ENCODE data around the gene CIPC. TPM values are rescaled to one million over a fixed set of nuclear protein-coding genes. Genes with fewer than 3 reads are reported as not detected.
A peak's percentile ranks its signal among the peaks of the same experiment; 100 is the strongest.

CIPC gene
- total and polyA plus RNA-seq, 5 experiments from 2014 or later = 4.4 to 12.8 (median 7.7) TPM

DNA sequence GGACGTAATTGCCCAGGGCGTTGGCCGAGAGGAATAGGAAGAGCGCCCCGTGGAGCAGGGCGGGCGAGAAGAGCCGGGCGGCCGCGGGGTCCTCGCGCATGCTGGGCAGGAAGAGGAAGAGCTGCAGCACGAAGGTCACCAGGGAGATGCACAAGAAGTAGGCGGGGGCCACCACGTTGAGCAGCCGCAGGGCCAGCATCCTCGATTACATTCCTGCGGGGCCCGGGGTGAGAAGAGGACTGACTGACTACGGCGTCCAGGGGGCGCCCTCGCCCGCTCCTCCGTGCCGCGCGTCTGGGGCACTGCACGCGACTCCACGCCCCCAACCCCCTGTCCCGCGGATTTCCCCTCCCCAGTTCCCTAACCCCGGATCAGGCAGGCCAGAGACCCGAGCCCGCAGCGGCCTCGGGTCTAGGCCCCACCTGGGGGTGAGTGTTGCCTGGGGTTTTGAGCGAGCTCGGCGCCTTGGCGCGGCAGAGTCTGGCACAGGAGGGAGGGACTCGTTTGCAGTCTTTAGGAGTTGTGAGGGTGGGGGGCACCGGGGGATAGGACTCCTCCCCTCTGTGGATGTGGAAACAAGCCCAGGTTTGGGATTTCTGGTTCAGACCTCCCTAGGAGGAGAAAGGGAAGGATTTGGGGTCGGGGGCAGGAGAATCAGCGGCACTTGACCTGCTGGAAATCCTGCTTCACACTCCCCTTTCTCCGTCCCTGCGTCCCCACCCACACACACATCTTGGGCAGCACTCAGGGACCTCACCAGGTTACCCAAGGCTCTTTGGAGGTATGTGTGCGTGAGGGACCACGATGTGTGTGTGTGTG lies 41.7 kb downstream of the CIPC start:
- peaks cover 37 to 88% (median 70%) of the 10 kb centered on the region in 5 donors for H3K27me3 Mint-ChIP-seq
- H3K9me3 Mint-ChIP-seq = peaks cover 0 to 1% (median 0%) of the 10 kb centered on the region in 9 donors
- POLR2A ChIA-PET = no interaction called here
- peaks cover 0 to 5% (median 0%) of the 10 kb centered on the region in 3 donors for H3K36me3 Mint-ChIP-seq
- H3K27ac Mint-ChIP-seq = peak overlapping the region in 1 of 10 donors; percentile 71
- DNase-seq (peak in 3 of 10 donors; percentile 10 to 15 (median 14)), ATAC-seq (peak; percentile 51 to 67)
- H3K4me3 Mint-ChIP-seq = peak overlapping the region in 9 of 10 donors; percentile 24 to 79 (median 67)
- H3K4me1 Mint-ChIP-seq = peaks cover 14 to 25% (median 19%) of the 10 kb centered on the region in 4 donors

DNA sequence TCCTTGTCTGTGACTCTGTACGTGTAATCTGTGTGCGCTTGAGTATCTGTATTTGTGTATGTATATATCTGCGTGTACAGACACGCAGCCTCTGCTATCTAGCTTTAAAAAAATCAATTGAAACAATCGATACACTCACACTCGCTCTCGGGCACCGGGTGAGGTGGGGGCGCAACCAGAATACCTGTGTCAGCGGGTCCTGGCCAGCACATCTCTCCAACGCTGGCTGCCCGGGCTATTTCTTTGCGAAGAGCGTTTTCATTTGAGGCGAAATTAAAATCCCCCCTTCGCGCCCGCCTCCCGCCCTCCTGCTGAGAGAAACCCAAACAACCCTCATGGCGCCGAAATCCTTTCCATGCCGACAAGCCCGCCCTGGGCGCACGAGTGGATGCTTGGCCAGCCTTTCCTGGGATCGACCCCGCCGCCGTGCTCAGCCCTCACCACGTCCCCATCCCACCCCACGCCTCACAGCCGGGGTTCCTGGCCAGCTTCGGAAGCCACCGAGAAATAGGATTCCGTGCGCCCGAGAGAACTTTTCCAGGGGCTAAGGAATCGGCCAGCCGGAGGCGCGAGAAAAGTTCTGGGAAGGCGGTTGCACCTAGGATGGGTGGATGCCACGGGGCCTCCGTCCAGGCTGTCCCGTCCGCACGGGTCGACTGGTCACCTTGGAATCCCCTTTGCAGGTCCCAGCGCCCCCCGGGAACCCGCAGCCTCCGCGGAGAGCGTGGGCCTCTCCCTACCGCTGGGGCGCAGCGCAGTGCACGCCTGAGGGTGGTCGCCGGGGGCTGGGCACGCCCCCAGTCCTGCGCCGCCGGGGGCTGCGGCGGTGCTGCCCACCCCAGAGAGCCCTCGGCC lies 42.5 kb downstream of the CIPC start:
- Mint-ChIP-seq H3K4me3 (peak overlapping the region in 9 of 10 donors; percentile 24 to 79 (median 67)), H3K36me3 (peaks cover 0 to 5% (median 0%) of the 10 kb centered on the region in 3 donors), H3K4me1 (peaks cover 14 to 25% (median 19%) of the 10 kb centered on the region in 4 donors), H3K9me3 (no peaks in the 10 kb centered on the region), H3K27me3 (peaks cover 41 to 89% (median 67%) of the 10 kb centered on the region in 5 donors), H3K27ac (peak overlapping the region in 1 of 10 donors; percentile 71)
- POLR2A ChIA-PET = no interaction called here
- no peak for ATAC-seq
- no peak for DNase-seq

DNA sequence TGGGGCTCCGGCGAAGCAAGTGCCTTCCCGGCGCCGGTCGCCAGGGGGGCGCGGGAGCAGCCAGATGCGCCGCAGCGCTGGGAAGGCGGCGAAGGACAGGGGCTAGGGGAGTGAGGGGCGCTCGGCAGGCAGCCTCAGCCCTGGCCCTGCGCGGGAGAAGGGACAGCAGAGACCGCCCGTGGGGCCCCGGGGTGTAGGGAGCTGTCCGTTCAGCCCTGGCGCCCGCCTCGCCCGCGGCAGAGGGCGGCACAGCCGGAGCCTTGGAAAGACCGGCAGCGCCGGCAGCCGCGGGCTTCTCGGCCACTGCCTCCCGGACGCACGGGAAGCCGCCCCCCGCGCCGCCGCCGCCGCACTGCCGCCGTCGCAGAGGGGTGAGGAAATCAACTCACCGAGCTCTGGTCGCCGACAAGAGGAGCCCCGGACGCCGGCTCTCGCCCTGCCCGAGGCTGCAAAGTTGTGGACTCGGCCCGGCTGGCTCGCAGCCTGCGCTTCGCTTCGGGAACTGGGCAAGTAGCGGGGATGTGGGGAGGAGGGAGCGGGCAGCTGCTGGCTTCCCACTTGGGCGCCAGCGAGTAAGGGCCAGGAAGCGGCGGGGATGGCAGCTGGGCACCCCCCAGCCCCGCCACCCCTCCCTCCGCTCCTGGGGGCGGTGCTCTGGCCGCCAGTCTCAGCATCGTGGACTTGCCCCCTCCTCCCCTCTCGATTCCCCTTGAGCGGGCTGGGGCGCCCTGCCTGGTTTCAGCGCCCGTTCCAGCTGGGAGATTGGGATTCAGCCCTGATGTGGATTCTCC lies 43.4 kb downstream of the CIPC start, which contains the start of gene ZDHHC22:
TSS of gene ZDHHC22 (minus strand) at position 578 of the 791 bp plus-strand sequence. CDS start 2,053 bp downstream, outside the sequence.
- Mint-ChIP-seq H3K27ac (peak within 1 kb of the TSS in 1 of 10 donors; percentile 26), H3K27me3 (peaks cover 45 to 91% (median 68%) of the 10 kb centered on the region in 5 donors), H3K36me3 (peaks cover 0 to 5% (median 0%) of the 10 kb centered on the region in 3 donors), H3K4me3 (peak within 1 kb of the TSS in 9 of 10 donors; percentile 44 to 73 (median 67)), H3K4me1 (peaks cover 14 to 25% (median 19%) of the 10 kb centered on the region in 4 donors), H3K9me3 (no peaks in the 10 kb centered on the region)
- ATAC-seq = peak in 1 of 2 donors; percentile 30
- DNase-seq = no peak
- POLR2A ChIA-PET = no interaction called here

DNA sequence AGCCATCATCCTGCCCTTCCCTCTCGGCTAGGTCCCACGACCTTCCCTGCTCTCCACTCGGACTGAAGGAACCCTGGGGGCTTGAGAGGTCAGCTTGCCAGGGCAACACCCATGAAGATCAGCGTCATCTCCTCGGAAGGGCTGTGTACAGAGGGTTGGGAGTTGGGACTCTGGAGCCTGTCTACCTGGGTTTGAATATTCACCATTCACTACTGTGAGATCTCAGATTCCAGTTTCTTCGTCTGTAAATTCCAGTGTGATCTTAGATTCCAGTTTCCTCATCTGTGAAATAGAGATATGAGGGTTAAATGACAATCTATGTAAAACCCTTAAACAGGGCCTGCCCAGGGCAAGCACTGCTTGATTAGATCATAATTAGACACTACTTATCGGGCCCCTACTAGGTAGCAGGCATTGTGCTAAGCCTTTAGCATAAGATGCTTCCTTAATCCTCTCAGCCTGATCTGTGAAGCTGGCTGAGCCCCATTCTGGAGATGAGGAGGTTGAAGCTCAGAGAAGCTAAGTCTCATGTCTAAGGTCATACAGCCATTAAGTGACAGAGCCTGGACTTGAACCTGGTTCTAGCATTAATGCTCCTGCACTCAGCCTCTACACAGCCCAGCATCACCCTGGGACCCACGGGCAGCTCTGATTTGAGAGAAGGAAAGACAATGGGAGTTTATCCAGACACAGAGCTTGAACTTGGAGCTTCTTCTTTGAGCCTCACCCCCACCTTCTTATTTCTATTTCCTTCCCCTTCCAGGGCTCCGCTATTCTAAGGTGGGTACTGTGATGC lies 44.1 kb downstream of the CIPC start:
- H3K4me1 Mint-ChIP-seq = peaks cover 14 to 25% (median 19%) of the 10 kb centered on the region in 4 donors
- peaks cover 44 to 91% (median 68%) of the 10 kb centered on the region in 5 donors for H3K27me3 Mint-ChIP-seq
- POLR2A ChIA-PET = no interaction called here
- H3K36me3 Mint-ChIP-seq = peaks cover 0 to 5% (median 0%) of the 10 kb centered on the region in 3 donors
- H3K4me3 Mint-ChIP-seq = peak overlapping the region in 8 of 10 donors; percentile 50 to 69 (median 65)
- ATAC-seq (no peak), DNase-seq (no peak)
- peak overlapping the region in 1 of 10 donors; percentile 26 for H3K27ac Mint-ChIP-seq
- H3K9me3 Mint-ChIP-seq = no peaks in the 10 kb centered on the region

DNA sequence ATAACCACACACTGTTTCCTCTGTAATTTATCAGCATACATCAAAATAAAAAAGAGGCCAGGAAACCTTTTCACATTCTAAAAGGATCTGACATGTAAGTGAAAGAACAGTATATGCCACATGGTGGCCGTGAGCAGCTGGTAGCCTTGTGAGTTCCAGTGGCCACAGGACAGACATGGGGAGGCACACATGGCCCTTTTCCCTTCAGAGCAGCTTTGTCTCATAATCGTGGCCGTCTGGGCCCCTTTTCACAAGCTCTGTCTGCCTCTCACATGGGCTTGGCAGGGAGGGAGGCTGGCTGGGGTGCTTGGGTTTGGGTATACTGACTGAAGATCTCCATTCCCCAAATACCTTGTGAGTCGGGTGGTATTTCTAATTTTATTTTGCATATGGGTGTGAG lies 45.0 kb downstream of the CIPC start:
- H3K4me3 Mint-ChIP-seq = peak overlapping the region in 1 of 10 donors; percentile 11
- H3K27me3 Mint-ChIP-seq = peaks cover 41 to 84% (median 63%) of the 10 kb centered on the region in 5 donors
- ATAC-seq (no peak), DNase-seq (no peak)
- H3K4me1 Mint-ChIP-seq = peaks cover 14 to 25% (median 19%) of the 10 kb centered on the region in 4 donors
- no peaks in the 10 kb centered on the region for H3K9me3 Mint-ChIP-seq
- no peak overlapping the region for H3K27ac Mint-ChIP-seq
- POLR2A ChIA-PET = no interaction called here
- peaks cover 0 to 5% (median 0%) of the 10 kb centered on the region in 3 donors for H3K36me3 Mint-ChIP-seq

DNA sequence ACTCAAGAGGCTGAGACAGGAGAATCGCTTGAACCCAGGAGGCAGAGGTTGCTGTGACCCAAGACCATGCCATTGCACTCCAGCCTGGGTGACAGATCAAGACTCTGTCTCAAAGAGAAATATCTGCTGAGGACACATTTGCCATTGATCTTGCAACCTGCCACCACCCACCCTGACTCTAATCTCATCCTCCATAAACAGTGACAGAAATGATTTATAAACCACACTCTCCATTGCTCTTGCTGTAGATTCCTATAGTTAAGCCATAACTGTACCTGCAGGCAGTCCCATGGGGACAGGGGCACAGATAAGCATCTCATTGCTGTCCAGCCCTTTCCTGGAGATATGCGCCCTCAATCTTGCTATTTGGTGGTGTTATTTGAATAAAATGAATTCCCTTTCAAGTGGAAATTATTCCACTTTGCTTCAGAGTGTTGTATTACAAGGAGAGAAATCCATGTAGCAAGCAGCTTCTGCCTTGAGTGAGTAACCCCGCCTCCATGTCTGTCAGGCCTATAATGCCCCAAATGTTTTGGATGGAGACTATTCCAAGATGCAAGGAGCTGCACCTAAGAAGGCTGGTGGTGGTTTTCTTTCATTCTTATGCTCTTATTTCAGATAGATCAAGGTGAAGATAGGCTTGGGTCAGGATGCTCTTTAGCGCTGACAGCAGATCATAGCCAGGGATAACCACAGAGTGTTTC lies 46.5 kb downstream of the CIPC start:
- Mint-ChIP-seq H3K4me1 (peaks cover 7 to 15% (median 11%) of the 10 kb centered on the region in 4 donors), H3K27me3 (peaks cover 32 to 80% (median 55%) of the 10 kb centered on the region in 5 donors), H3K27ac (no peak overlapping the region), H3K9me3 (no peaks in the 10 kb centered on the region), H3K4me3 (no peak overlapping the region), H3K36me3 (peaks cover 0 to 5% (median 0%) of the 10 kb centered on the region in 3 donors)
- DNase-seq (no peak), ATAC-seq (no peak)
- POLR2A ChIA-PET = no interaction called here

DNA sequence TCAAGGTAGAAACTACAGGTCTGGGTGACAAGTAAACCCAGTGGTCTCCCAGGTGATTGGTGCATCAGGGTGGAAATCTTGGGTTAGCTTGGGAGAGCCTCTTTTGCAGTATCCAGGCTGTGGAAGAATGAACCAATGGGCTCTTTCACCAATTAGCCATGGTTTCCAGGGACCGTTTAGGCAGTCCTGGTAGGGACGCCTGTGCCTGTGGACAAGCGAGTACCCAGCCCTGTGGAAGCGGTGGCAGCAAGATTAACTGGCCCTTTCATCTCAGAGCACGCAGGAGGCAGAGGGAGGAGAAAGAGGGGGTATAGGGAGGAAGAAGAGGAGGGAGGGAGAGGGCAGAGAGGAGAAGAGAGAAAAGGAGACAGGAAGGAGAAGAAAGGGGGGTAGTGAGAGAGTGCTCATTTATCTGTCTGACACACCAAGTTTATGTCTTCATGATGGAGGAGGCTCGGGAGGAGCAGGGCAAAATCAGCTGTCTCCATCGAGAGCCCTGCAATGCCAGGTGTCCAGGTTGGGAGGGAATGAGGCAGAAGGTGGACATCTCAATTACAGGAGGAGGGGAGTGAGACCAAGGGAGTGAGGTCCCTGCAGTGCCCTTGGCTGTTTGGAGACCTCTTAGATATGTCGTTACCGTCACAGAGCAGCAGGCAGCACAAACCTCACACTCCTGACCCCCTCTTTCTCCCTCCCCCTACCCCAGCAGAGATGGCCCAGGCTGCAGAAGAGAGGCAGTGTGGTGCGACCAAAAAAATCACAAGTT lies 48.1 kb downstream of the CIPC start:
- peaks cover 0 to 2% (median 0%) of the 10 kb centered on the region in 3 donors for H3K36me3 Mint-ChIP-seq
- H3K4me3 Mint-ChIP-seq = no peak overlapping the region
- no peak for ATAC-seq
- H3K27me3 Mint-ChIP-seq = peaks cover 29 to 72% (median 49%) of the 10 kb centered on the region in 5 donors
- H3K4me1 Mint-ChIP-seq = peaks cover 0 to 5% (median 3%) of the 10 kb centered on the region in 4 donors
- POLR2A ChIA-PET = no interaction called here
- H3K27ac Mint-ChIP-seq = no peak overlapping the region
- DNase-seq = no peak
- H3K9me3 Mint-ChIP-seq = no peaks in the 10 kb centered on the region

DNA sequence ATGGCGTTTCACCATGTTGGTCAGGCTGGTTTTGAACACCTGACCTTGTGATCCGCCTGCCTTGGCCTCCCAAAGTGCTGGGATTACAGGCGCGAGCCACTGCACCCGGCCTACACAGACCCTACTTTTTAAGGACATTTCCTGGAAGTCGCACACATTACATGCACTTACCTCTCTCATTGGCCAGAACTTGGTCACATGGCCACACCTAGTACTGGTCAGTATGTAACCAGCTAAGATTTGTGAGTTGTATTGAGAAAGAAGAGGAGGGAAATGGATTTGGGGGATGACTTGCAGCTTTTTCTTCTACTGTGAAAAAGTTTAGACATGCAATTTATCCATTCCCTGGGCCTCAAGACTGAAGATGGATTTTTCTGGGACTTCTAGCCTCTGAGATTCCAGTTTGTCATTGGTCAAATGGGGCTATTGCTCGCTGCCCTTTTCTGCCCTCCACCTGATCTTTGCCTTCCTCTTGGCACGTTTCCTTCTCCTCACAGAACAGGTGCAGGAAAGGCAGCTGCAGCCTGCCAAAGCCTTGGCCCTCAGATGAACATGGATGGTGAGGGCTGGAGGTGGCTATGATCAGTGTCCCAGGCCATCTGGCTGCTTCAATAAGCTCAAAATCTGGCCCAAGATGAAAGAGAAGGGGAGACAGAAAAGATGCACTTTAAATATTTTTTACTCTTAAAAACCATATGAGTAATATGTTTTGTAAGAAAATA lies 50.6 kb downstream of the CIPC start:
- DNase-seq (no peak), ATAC-seq (no peak)
- no peak overlapping the region for H3K27ac Mint-ChIP-seq
- no peaks in the 10 kb centered on the region for H3K36me3 Mint-ChIP-seq
- peaks cover 26 to 75% (median 39%) of the 10 kb centered on the region in 5 donors for H3K27me3 Mint-ChIP-seq
- H3K4me3 Mint-ChIP-seq = no peak overlapping the region
- H3K9me3 Mint-ChIP-seq = no peaks in the 10 kb centered on the region
- POLR2A ChIA-PET = no interaction called here
- no peaks in the 10 kb centered on the region for H3K4me1 Mint-ChIP-seq

DNA sequence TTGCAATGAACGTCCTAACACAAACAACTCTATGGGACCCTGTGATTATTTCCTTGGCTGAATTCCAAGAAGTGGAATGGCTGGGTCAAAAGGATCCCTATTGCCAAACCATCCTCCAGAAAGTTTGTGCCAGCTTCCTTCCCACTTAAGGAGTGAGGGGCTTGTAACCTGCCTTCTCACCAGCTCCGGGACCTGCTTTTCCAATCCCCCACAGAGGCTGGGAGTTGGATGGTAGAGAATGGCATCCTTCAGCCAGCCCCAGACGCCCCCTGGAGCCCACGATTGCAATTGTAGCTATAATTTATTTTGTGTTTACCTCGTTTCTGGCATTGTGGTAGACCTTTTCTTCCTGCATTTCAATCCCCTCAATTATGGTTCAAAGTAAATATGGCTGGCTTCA lies 53.2 kb downstream of the CIPC start:
- Mint-ChIP-seq H3K4me3 (no peak overlapping the region), H3K4me1 (no peaks in the 10 kb centered on the region), H3K9me3 (no peaks in the 10 kb centered on the region), H3K27ac (no peak overlapping the region), H3K27me3 (peaks cover 22 to 75% (median 37%) of the 10 kb centered on the region in 5 donors), H3K36me3 (no peaks in the 10 kb centered on the region)
- no peak for DNase-seq
- ATAC-seq = no peak
- POLR2A ChIA-PET = no interaction called here
